Stimulated activated CD8-positive, alpha-beta memory T cell treated with anti-CD3 and anti-CD28 coated beads, Interleukin-7, amount 100 ng/mL, for 24 hours (primary cell): ENCODE results near the gene SYPL2.
A peak's percentile ranks its signal among the peaks of the same experiment; 100 is the strongest.
"Not testable (repeated sequence)": the region's sequence is repeated elsewhere in the genome, so short reads cannot be mapped to it uniquely, and the experiment has no call there.

Experiments
- DNase-seq: peaks from one replicate; pipeline ENCODE4 v3.0.0-alpha.2; 2020; ENCODE audit warnings: low read depth

Gene SYPL2

GRCh38 chr1:109466452-109467300 is at the start of gene SYPL2:
SYPL2 (plus strand) TSS chr1:109466546; CDS start chr1:109466844, 298 bp downstream.
- DNase-seq: no peak

GRCh38 chr1:109423498-109423897 is 42.8 kb upstream of the SYPL2 start:
- DNase-seq: no peak

GRCh38 chr1:109425391-109426280 is 40.7 kb upstream of the SYPL2 start:
- DNase-seq: peak; percentile 38

- DNase-seq: peak; percentile 89
These were observed 39.8 kb upstream of the SYPL2 start, which contains the start of gene PSMA5 for GRCh38 chr1:109426281-109427170. PSMA5 (minus strand) TSS chr1:109426448; CDS start chr1:109426330, 118 bp downstream.

GRCh38 chr1:109427171-109427467 is 39.2 kb upstream of the SYPL2 start:
- no peak for DNase-seq

GRCh38 chr1:109432336-109432735 is 34.0 kb upstream of the SYPL2 start:
- no peak for DNase-seq

GRCh38 chr1:109433322-109433721 is 33.0 kb upstream of the SYPL2 start:
- DNase-seq: no peak

- DNase-seq: no peak
These were observed 31.9 kb upstream of the SYPL2 start for GRCh38 chr1:109434484-109434883.

- no peak for DNase-seq
These were observed 27.5 kb upstream of the SYPL2 start for GRCh38 chr1:109438798-109439297.

GRCh38 chr1:109441069-109441468 is 25.3 kb upstream of the SYPL2 start:
- DNase-seq: no peak

GRCh38 chr1:109443476-109443875 is 22.9 kb upstream of the SYPL2 start:
- no peak for DNase-seq

GRCh38 chr1:109444346-109444745 is 22.0 kb upstream of the SYPL2 start:
- DNase-seq: no peak

- DNase-seq: not testable (repeated sequence)
These were observed 20.2 kb upstream of the SYPL2 start for GRCh38 chr1:109445949-109446695.

- DNase-seq: no peak
These were observed 18.8 kb upstream of the SYPL2 start for GRCh38 chr1:109447524-109447923.

- DNase-seq: no peak
These were observed 11.7 kb upstream of the SYPL2 start for GRCh38 chr1:109454497-109455133.

- no peak for DNase-seq
These were observed 8.5 kb upstream of the SYPL2 start for GRCh38 chr1:109457819-109458218.

GRCh38 chr1:109466125-109466451 is 258 bp upstream of the SYPL2 start:
- DNase-seq: no peak

GRCh38 chr1:109467301-109467777 is 993 bp downstream of the SYPL2 start:
- DNase-seq: no peak

- no peak for DNase-seq
These were observed 1.7 kb downstream of the SYPL2 start for GRCh38 chr1:109468061-109468460.

- no peak for DNase-seq
These were observed 2.6 kb downstream of the SYPL2 start for GRCh38 chr1:109468903-109469302.

GRCh38 chr1:109470245-109470644 is 3.9 kb downstream of the SYPL2 start:
- DNase-seq: no peak
